CD4-positive, alpha-beta T cell treated with Interleukin-1 beta for 1 hour (primary cell): ENCODE measurements around the gene EPN2.

Experiments
- DNase-seq, 2 donors: peaks; one replicate each; pipeline ENCODE4 v3.0.0-alpha.2; 2020 to 2022

Gene EPN2

GRCh38 chr17:19296786-19297778, 59.9 kb downstream of the EPN2 start:
- no peak for DNase-seq

GRCh38 chr17:19298569-19299213, 61.5 kb downstream of the EPN2 start:
- DNase-seq = no peak

- DNase-seq = no peak
Observed at GRCh38 chr17:19299214-19299747, 62.1 kb downstream of the EPN2 start.

- no peak for DNase-seq
Observed at GRCh38 chr17:19299866-19300265, 62.7 kb downstream of the EPN2 start.

- DNase-seq = no peak
Observed at GRCh38 chr17:19301274-19301951, 64.2 kb downstream of the EPN2 start.

- DNase-seq = no peak
Observed at GRCh38 chr17:19301973-19302372, 64.8 kb downstream of the EPN2 start.

GRCh38 chr17:19302791-19303331, 65.7 kb downstream of the EPN2 start:
- peak in 1 of 2 donors; percentile 18 for DNase-seq

GRCh38 chr17:19303367-19303776, 66.2 kb downstream of the EPN2 start:
- DNase-seq = no peak

GRCh38 chr17:19304209-19304608, 67.0 kb downstream of the EPN2 start:
- peak in 1 of 2 donors; percentile 70 for DNase-seq

GRCh38 chr17:19304751-19305150, 67.6 kb downstream of the EPN2 start:
- no peak for DNase-seq

- DNase-seq = no peak
Observed at GRCh38 chr17:19305256-19305655, 68.1 kb downstream of the EPN2 start.

- no peak for DNase-seq
Observed at GRCh38 chr17:19305761-19306159, 68.6 kb downstream of the EPN2 start.

GRCh38 chr17:19306160-19307111, 69.3 kb downstream of the EPN2 start:
- DNase-seq = peak; percentile 64 to 69

GRCh38 chr17:19307521-19307920, 70.4 kb downstream of the EPN2 start:
- no peak for DNase-seq

GRCh38 chr17:19308398-19308797, 71.2 kb downstream of the EPN2 start:
- no peak for DNase-seq

- DNase-seq = no peak
Observed at GRCh38 chr17:19309701-19310100, 72.5 kb downstream of the EPN2 start.

- DNase-seq = no peak
Observed at GRCh38 chr17:19310151-19310550, 73.0 kb downstream of the EPN2 start.

- no peak for DNase-seq
Observed at GRCh38 chr17:19311016-19311415, 73.8 kb downstream of the EPN2 start.

- DNase-seq = peak in 1 of 2 donors; percentile 18
Observed at GRCh38 chr17:19311421-19312215, 74.5 kb downstream of the EPN2 start.

- DNase-seq = no peak
Observed at GRCh38 chr17:19312406-19312805, 75.2 kb downstream of the EPN2 start.
